Endothelial cell of umbilical vein (primary cell): ENCODE data around the gene RNF217.

Experiments used
- POLR2A ChIP-seq: IDR thresholded peaks from 2 replicates; pipeline ENCODE4 v1.6.1; 2012; ENCODE audit warnings: low read depth, mild to moderate bottlenecking, control low read depth, low read length
- POLR2AphosphoS5 ChIP-seq: IDR thresholded peaks from 2 replicates; pipeline ENCODE4 v1.6.1; 2012; ENCODE audit warnings: low read depth, mild to moderate bottlenecking, control low read depth, low read length, moderate library complexity; ENCODE audit not compliant: insufficient read depth

DNA sequence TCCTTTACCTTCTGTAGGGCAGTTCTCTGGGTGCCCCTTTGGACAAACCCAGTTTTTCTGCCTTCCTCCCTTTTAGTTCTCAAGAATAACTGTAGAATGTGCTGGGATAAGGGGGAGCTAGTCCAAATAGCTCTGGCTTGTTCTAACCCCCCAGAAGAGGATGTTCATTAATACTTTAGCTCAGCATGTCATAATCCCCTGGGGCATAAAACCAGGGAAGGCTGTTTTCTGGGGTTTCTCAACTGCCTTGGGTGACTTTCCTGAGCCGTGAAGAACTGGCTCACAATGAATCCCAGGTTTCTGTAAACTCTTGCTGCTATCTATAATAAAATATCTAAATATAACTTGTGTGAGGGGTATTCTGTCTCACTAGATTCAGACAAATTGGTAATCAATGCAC, 44.5 kb upstream of the RNF217 start:
- no peak for TF ChIP-seq POLR2AphosphoS5
- no peak for TF ChIP-seq POLR2A
